NCI-H526 treated with DMSO at 0.1 percent for 48 hours (cell line): ENCODE measurements around the gene ME2.
A peak's percentile ranks its signal among the peaks of the same experiment; 100 is the strongest.
"Not testable (repeated sequence)": the region's sequence is repeated elsewhere in the genome, so short reads cannot be mapped to it uniquely, and the experiment has no call there.

ENCODE experiments used
- DNase-seq: peaks from one replicate; lab custom pipeline; 2025; lab: John Stamatoyannopoulos, UW

Gene ME2

DNA sequence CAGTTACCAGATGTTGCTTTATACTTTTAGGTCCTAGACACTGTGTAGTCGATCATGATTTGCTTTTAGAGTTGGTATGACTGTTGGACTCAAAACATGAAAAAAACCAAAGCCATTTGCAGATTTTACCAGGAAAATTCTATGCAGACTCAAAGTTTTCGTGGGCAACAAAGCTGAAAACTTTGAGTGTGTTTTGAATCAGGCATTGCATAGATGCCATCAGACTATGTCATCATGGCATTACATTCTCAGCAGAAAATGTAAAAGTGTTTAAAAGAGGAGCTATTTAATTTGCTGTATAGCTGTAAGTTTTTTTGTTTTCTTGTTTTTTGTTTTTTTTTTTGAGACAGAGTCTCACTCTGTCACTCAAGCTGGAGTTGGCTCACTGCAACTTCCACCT is 45.5 kb downstream of the ME2 start:
- DNase-seq: no peak

DNA sequence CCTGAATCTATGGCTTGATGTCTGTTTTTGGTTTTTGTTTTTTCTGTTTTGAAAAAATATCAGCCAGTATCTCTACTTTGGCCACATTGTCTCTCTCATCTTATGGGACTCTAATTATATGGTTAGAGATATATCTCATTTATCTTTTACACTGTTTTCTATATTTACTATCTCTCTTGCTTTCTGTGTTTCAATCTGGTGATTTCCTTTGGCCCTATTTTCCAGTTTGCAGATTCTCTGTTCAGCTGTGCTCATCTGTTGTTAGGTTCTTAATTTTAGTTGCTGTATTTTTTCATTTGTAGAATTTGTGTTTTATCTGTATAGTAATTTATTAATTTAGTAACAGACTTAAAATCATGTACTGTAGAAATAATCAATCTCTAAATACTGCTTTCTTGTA is 47.6 kb downstream of the ME2 start:
- DNase-seq: no peak

DNA sequence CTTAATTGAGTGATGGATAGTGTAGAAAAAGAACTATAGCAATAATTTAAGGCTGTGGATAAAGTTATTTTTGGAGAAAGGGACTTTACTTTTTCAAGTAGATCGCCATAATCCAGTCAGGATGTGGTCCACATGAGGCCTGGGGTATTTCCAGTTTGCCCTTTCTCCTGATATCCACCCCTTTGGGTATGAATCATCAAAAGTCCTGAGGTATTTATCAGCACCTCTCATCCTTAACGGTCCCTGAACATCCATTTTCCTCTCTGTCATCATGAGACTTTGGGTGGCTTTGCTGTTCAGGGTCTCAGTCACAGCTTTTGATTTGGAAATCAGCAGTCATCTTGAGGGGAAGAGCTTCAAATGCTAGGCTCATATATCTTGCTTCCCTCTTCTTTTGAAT is 49.6 kb downstream of the ME2 start:
- no peak for DNase-seq

DNA sequence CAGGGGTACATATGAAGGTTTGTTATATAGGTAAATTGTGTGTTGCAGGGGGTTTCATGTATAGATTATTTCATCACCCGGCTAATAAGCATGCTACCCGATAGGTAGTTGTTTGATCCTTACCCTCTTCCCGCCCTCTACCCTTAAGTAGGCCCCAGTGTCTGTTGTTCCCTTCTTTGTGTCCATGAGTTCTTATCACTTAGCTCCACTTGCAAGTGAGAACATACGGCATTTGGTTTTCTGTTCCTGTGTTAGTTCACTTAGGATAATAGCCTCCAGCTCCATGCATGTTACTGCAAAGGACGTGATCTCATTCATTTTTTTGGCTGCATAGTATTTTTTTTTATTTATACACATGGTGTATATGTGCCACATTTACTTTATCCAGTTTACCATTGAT is 54.8 kb downstream of the ME2 start:
- no peak for DNase-seq

DNA sequence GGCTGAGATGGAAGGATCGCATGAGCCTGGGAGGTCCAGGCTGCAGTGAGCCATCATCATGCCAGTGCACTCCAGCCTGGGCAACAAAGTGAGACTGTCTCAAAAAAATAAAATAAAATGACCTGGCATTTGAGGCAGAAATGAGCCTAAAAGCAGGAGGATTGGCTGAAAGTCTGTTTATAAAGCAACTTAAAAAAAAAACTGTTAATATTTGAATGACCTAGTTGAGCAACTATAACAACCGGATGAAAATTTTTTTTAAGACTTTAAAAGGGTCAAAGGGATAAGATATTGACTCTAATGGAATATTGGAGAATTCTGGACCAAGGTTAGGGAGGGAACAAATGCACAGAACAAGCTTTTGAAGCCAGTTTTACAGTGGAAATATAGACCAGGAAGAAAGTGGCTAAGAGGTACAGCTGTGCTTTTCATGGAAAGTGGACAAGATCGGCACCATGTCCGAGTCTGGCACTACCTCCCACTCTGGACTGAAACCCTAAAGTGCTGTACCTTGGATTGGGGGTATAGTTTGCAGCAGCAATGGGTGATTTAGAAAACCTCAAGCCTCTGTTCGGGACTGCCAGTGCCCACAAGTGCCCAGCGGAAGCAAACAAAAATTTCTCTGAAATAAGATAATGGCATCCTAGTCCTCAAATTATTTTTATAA is 55.8 kb downstream of the ME2 start:
- DNase-seq: no peak

DNA sequence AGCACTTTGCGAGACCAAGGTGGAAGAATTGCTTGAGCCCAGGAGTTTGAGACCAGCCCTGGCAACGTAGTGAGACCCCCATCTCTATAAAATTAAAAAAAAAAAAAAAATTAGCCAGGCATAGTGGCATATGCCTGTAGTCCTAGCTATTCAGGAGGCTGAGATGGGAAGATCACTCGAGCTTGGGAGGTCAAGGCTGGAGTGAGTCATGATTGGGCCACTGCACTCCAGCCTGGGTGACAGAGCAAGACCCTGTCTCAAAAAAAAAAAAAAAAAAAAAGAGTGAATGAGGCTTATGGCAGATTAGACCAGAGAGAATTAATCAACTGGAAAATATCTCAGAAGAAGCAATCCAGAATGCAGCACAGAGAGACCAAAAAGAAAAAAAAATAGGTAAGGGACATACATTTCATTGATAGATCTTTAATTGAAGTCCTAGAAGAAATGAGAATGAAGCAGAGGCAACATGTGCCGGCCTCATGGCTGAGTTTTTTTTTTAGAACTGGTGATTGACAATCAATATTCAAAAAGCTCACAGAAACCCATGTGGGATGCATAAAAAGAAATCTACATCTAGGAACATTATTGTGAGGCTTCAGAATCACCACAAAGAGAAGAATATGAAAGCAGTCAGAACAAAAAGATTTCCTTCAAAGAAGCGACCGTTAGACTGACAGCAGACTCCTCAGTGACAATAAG is 56.7 kb downstream of the ME2 start:
- DNase-seq: no peak

DNA sequence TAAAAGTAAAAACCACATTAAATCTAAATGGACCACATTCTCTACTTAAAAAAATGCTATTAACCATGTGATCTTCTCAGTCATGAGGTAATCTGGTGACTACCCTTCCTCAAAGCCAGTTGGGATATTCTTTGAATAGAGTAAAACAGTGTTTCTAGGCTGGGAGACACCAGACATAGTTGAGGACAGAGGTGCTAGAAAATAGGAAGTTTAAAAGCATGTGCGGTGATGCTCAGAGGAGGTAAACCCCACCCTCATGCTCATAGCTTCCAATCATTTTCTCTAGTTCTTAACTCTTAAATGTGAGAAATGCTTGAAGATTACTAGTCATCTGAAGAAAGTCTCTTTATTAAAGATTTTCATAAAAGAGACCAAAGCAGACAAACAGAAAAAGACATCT is 58.3 kb downstream of the ME2 start:
- no peak for DNase-seq

DNA sequence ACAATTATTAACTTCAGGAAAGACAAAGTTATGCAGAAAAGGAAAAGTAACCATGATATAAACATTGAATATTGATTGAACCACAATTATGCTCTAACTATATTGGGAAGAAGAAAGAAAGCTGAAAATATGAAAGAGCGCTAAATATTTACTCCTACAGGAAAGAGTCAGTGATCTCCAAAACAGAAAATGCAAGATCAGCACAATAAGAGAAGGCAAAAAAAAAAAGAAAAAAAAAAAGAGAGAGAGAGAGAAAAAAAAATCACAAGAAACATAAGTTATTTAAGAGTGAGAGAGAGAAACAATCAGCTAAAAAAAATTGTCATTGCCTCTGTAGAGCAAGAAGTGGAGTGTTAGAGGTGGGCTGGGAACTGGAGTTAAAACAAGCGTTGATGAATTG is 60.0 kb downstream of the ME2 start:
- no peak for DNase-seq

DNA sequence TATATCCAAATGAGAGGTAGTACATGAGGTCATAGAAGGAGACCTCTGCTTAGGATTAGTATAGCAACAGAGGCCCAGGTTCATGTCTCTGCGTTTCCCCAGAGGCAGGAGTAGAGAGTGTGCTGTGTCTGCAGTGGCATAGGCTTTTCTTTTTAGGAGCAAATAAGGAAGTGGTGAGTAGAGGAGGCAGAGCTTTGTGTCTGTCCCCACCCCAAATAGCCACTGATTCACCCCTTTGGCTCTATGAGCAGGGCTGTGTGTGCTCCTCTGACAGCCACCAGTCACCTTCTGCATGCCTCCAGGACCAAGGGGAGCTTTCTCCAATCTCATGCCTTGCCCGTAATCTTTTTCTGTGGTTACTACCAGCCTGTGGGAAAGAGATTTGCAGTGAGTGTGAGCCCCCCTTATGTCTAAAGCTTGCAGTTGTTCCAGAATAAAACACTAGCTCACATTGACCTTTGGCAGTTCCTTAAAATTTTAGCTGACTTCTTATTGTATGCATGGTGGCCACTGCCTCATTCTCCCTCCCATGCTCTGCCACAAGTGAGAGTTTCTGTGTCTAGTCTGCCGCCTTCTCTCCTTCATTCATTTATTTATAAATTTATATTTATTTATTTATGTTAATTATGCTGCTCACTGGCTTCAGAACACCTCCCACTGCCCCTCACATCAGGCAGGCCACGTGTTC is 65.5 kb downstream of the ME2 start:
- no peak for DNase-seq

DNA sequence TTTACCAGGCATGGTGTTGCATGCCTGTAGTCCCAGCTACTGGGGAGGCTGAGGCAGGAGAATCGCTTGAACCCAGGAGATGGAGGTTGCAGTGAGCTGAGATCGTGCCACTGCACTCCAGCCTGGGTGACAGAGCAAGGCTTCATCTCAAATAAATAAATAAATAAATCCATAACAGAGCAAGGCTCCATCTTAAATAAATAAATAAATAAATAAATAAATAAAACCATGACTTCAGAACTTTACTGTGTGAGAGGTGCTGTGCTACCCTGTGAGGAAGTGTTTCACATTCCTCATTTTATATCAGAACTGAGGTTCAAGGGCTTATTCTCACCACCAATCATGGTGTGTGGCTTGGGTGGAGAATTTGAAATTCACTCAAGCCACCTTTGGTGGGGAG is 67.0 kb downstream of the ME2 start:
- DNase-seq: not testable (repeated sequence)

DNA sequence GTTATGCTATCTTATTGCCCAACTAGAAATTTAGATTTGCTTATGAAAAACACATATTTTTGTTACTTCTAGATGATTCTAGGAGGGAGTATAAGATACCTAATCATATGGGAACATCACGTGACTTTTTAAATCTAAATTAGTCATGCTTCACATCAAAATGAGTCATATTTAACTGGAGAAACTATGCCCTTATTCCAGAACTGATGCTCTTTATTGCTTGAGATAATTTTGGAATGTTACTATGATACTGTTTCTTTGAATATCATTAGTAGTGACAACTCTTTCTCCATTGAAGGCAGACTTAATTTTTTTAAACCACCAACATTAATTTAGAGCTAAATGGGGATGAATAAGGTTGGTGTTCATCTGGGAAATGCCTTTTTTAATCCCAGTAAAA is 69.0 kb downstream of the ME2 start:
- DNase-seq: no peak

DNA sequence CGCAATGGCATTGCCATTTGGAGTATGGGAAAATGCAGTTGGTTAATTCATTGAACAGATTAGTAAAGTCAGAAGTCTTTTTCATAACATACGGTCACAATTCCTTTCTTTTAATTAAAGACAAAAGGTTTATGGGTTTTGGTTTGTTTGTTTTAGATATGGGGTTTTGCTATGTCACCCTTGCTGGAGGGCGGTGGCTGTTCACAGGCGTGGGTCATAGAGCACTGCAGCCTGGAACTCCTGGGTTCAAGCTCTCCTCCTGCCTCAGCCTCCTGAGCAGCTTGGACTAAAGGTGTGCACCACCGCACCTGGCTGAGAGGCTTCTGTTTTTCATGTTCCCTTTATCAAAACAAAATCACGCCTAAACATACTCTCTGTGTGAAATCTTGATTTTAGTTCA is 70.3 kb downstream of the ME2 start:
- no peak for DNase-seq

DNA sequence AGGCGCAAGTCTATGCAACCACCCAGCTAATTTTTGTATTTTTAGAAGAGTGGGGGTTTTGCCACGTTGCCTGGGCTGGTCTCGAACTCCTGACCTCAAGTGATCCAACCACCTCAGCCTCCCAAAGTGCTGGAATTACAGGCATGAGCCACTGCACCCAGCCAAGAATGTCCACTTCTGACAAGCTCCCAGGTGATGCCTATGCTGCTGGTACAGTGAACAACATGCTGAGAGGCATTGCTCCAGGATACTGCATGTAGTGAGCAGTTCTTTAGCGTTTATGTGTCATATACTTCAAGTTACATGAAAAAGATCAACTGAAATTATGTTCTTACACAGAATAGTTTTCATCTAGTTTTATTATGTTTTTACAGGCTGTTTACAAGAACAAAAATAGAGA is 71.7 kb downstream of the ME2 start:
- no peak for DNase-seq

DNA sequence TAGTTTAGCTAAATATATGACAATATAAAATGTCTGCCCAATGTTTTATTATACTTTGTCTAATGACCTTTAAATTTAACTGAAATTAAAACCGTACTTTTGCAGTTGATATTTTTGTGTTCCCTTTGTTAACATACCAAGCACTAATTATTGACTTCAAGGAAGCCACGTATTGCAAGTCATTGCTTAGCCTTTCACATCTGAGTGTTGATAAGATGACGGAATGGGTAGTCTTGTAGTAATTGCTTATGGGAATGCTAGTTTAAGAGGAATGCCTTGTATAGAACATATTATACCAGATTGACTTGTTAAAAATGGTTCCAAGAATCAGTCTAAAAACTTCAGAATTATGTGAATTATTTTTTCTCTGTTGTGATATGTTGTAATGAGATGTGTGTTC is 74.9 kb downstream of the ME2 start:
- DNase-seq: no peak

DNA sequence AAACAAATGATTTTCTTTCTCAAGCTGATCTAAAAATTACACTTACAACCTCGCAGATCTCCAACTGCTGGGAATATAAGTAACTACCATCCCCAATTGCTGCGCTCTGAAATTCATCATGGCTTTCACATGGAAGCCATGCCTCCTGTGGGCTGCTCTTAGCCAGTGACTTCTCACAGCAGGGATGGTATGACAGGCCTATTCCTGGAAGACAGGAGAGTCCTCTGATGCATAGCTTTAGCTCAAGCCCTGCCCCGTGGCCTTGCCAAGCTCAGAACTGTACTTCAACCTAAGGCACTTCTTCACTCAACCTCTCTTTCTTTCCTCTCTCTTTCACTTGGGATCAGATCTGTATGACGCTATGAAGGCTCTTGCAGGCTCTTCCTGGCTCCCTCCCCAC is 76.3 kb downstream of the ME2 start:
- no peak for DNase-seq

DNA sequence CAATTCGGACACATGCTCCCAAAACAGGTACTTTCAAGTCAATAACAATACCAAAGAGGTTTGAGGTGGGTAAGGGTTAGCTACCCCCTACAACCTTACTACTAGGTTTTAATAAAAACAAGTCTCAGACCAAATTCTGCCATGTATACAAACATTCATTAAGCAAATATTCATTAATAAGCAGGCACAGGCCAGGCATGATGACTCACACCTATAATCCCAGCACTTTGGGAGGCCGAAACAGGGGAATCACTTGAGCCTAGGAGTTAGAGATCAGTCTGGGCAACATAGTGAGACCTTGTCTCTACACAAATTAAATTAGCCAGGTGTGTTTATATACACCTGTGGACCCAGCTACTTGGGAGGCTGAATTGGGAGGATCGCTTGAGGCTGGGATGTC is 77.2 kb downstream of the ME2 start:
- DNase-seq: no peak

DNA sequence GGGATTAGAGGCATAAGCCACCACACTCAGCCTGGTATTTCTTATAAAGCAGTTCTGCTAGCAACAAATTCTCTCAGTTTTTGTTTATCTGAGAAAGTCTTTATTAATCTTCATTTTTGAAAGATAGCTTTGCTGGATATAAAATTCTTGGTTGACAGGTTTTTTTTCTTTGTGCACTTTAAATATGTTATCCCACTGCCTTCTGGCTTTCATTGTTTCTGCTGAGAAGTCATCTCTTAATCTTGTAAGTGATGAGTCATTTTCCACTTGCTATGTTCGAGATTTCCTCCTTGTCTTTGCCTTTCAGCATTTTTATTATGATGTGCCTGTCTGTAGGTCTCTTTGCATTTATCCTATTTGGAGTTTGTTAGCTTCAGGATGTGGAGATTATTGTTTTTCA is 83.1 kb downstream of the ME2 start:
- no peak for DNase-seq

DNA sequence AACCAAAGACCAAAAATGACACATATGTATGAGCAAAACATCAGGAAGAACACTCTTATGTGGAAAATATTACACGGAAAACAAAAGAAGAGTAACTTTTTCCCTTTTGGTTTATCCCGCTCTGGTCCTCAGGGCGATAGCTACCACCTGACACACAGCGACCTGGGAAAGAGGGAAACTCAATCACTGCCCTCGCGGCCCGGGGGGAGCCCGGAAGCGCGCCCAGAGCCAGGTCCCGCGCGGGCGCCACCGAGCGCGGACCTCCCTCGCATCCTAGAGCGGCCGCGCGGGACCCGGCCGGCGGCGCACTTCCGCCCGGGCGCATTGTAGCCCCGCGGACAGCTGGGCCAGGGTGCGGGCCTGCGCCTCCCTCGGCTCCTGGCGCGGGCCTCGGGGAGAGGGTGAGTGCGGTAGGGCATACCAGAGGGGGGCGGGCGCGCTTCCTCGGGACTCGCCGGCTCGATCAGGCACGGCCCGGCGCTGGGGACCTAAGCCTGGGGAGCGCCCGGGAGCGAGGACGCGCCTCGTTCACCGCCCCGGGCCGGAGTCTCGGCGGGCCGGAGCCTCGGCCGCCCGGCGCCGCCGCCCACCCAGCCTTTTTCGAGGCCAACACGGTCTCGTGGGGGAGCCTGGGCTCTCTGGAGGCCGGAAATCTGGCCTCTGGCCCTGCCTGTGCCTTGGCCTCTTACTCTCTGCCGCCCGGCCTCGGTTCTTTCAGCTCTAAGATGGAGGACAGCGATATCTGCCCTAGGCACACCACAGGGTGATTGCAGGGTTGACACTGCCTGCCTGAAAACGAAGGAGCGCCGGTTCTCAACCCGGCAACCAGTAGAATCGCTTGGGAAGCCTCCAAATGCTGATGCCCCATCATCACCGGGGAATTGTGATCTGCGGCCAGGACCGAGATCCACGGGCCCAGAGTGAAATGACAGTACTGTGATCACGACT is 89.1 kb downstream of the ME2 start, which contains the start of gene ELAC1:
Gene ELAC1, plus strand, starts transcription at position 327 of the 948 bp plus-strand sequence. CDS start 6,365 bp downstream, outside the sequence.
- peak; percentile 58 for DNase-seq

DNA sequence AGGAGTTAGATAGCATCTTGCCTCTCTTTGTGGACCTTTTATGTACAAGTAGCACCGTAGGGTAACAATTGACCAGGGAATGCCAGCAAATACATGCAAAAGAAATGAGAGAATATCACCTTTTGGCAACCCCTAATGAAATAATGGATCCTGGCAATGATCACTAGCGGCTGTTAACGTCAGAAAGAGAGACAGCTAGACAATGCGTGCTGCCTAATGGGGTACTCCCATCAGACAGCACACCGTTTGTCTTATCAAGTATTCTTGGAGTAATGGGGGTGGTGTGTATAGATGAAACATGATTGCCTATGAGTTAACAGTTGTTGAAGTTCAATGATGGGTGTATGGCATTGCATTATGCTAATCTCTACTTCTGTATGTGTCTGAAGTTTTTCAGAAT is 90.5 kb downstream of the ME2 start:
- no peak for DNase-seq

DNA sequence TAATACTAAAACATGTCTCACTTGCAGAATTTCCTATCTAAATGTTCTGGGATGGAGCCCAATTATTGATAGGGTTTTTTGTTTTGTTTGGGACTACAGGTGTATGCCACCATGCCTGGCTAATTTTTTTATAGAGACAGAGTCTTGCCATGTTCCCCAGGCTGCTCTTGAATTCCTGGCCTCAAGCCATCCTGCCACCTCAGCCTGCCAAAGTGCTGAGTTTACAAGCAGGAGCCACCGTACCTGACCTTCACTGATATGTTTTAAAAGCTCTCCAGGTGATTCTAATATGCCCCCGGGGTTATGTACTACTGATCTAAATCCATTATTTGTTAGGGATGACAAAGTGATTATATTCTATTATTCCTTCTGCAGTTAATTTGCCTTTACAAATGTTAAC is 91.1 kb downstream of the ME2 start:
- DNase-seq: no peak

DNA sequence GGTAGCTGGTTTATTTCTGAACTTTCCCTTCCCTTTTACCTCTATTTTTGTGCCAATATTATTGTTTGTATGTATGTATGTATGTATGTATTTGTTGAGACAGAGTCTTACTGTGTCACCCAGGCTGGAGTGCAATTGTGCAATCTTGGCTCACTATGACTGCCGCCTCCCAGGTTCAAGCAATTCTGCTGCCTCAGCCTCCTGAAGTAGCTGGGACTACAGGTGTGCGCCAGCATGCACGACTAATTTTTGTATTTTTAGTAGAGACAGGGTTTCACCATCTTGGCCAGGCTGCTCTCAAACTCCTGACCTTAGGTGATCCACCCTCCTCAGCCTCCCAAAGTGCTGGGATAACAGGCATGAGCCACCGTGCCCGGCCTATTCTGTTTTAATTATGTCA is 93.5 kb downstream of the ME2 start:
- DNase-seq: not testable (repeated sequence)
